Measurements from ENCODE around the gene CIZ1.

The CIZ1 gene

GRCh38 chr9:128226412-128226801, 35.0 kb upstream of the CIZ1 start:
- DNase-seq (ENCODE audit: low spot score) (no peak), ATAC-seq (ENCODE audit: low read depth) (no peak)
- Histone ChIP-seq H3K36me3 (ENCODE audit: low read depth) (no peaks in the 10 kb centered on the region), H3K27me3 (ENCODE audit: insufficient read depth, poor library complexity, severe bottlenecking) (no peaks in the 10 kb centered on the region), H3K4me3 (ENCODE audit: severe bottlenecking) (no peak overlapping the region), H3K27ac (ENCODE audit: poor library complexity, severe bottlenecking) (no peak overlapping the region), H3K9me3 (ENCODE audit: severe bottlenecking) (no peaks in the 10 kb centered on the region), H3K4me1 (ENCODE audit: insufficient read depth, poor library complexity, severe bottlenecking) (no peaks in the 10 kb centered on the region)
- TF ChIP-seq CTCF (IDR thresholded peaks at IDR 0.05; ENCODE audit: poor library complexity, severe bottlenecking): no peak

GRCh38 chr9:128225770-128226411, 34.5 kb upstream of the CIZ1 start:
- DNase-seq (ENCODE audit: low spot score) (no peak), ATAC-seq (ENCODE audit: low read depth) (no peak)
- H3K36me3 ChIP-seq (ENCODE audit: low read depth): no peaks in the 10 kb centered on the region
- H3K27me3 ChIP-seq (ENCODE audit: insufficient read depth, poor library complexity, severe bottlenecking): no peaks in the 10 kb centered on the region
- no peak for TF ChIP-seq CTCF (IDR thresholded peaks at IDR 0.05; ENCODE audit: poor library complexity, severe bottlenecking)
- H3K4me1 ChIP-seq (ENCODE audit: insufficient read depth, poor library complexity, severe bottlenecking): no peaks in the 10 kb centered on the region
- H3K27ac ChIP-seq (ENCODE audit: poor library complexity, severe bottlenecking): no peak overlapping the region
- no peaks in the 10 kb centered on the region for H3K9me3 ChIP-seq (ENCODE audit: severe bottlenecking)
- H3K4me3 ChIP-seq (ENCODE audit: severe bottlenecking): no peak overlapping the region

- H3K27me3 ChIP-seq (ENCODE audit: insufficient read depth, poor library complexity, severe bottlenecking): no peaks in the 10 kb centered on the region
- no peaks in the 10 kb centered on the region; the same call in 1 of the 2 replicates for H3K36me3 ChIP-seq (ENCODE audit: low read depth)
- no peak overlapping the region for H3K27ac ChIP-seq (ENCODE audit: poor library complexity, severe bottlenecking)
- ATAC-seq (ENCODE audit: low read depth) (no peak), DNase-seq (ENCODE audit: low spot score) (no peak)
- no peaks in the 10 kb centered on the region for H3K4me1 ChIP-seq (ENCODE audit: insufficient read depth, poor library complexity, severe bottlenecking)
- H3K4me3 ChIP-seq (ENCODE audit: severe bottlenecking): no peak overlapping the region
- H3K9me3 ChIP-seq (ENCODE audit: severe bottlenecking): no peaks in the 10 kb centered on the region
- no peak for TF ChIP-seq CTCF (IDR thresholded peaks at IDR 0.05; ENCODE audit: poor library complexity, severe bottlenecking)
These were observed 33.5 kb upstream of the CIZ1 start for GRCh38 chr9:128224877-128225276.

- TF ChIP-seq CTCF (IDR thresholded peaks at IDR 0.05; ENCODE audit: poor library complexity, severe bottlenecking): no peak
- no peaks in the 10 kb centered on the region; the same call in 1 of the 2 replicates for H3K36me3 ChIP-seq (ENCODE audit: low read depth)
- no peaks in the 10 kb centered on the region for H3K27me3 ChIP-seq (ENCODE audit: insufficient read depth, poor library complexity, severe bottlenecking)
- no peaks in the 10 kb centered on the region for H3K9me3 ChIP-seq (ENCODE audit: severe bottlenecking)
- no peak for DNase-seq (ENCODE audit: low spot score)
- H3K27ac ChIP-seq (ENCODE audit: poor library complexity, severe bottlenecking): no peak overlapping the region
- no peak for ATAC-seq (ENCODE audit: low read depth)
- no peak overlapping the region for H3K4me3 ChIP-seq (ENCODE audit: severe bottlenecking)
- no peaks in the 10 kb centered on the region for H3K4me1 ChIP-seq (ENCODE audit: insufficient read depth, poor library complexity, severe bottlenecking)
These were observed 31.7 kb upstream of the CIZ1 start for GRCh38 chr9:128222880-128223670.

- DNase-seq (ENCODE audit: low spot score) (no peak), ATAC-seq (ENCODE audit: low read depth) (no peak)
- Histone ChIP-seq H3K27ac (ENCODE audit: poor library complexity, severe bottlenecking) (no peak overlapping the region), H3K27me3 (ENCODE audit: insufficient read depth, poor library complexity, severe bottlenecking) (no peaks in the 10 kb centered on the region), H3K4me3 (ENCODE audit: severe bottlenecking) (no peak overlapping the region), H3K4me1 (ENCODE audit: insufficient read depth, poor library complexity, severe bottlenecking) (no peaks in the 10 kb centered on the region), H3K36me3 (ENCODE audit: low read depth) (no peaks in the 10 kb centered on the region; the same call in 1 of the 2 replicates), H3K9me3 (ENCODE audit: severe bottlenecking) (no peaks in the 10 kb centered on the region)
- TF ChIP-seq CTCF (IDR thresholded peaks at IDR 0.05; ENCODE audit: poor library complexity, severe bottlenecking): no peak
These were observed 30.7 kb upstream of the CIZ1 start for GRCh38 chr9:128222026-128222425.
